GM23338 (cell line): ENCODE data around the gene SLC29A2. TPM values are rescaled to one million over a fixed set of nuclear protein-coding genes. Genes with fewer than 3 reads are reported as not detected.

ENCODE experiments used
- ATAC-seq: fragments of 200-7000 bp; cut with Tn5 transposase; 3 replicates; pipeline ENCODE4 v1.9.1; 2020
- DNase-seq: peaks from one replicate; pipeline ENCODE4 v3.0.0-alpha.2; 2015; ENCODE audit warnings: low spot score
- H2AFZ ChIP-seq: fragments of 200-600 bp; sonication (generic); 2 replicates; pipeline ENCODE4 v1.8.0; 2016; ENCODE audit warnings: antibody characterized with exemption, mild to moderate bottlenecking, moderate library complexity
- H3F3A ChIP-seq: fragments of 200-600 bp; sonication (generic); replicated peaks from 2 replicates; pipeline ENCODE4 v1.8.0; 2017; ENCODE audit warnings: antibody characterized with exemption, mixed run types, low read depth
- H3K27ac ChIP-seq: fragments of 200-600 bp; sonication (generic); 2 replicates; pipeline ENCODE4 v1.6.1; 2016; ENCODE audit warnings: low read depth
- H3K27me3 ChIP-seq: fragments of 200-600 bp; sonication (generic); 2 replicates; pipeline ENCODE4 v1.8.0; 2016; ENCODE audit warnings: mild to moderate bottlenecking, mixed run types, moderate library complexity; ENCODE audit not compliant: insufficient read depth
- H3K36me3 ChIP-seq: fragments of 200-600 bp; sonication (generic); 2 replicates; pipeline ENCODE4 v1.8.0; 2016; ENCODE audit warnings: mild to moderate bottlenecking; ENCODE audit not compliant: insufficient read depth
- H3K4me1 ChIP-seq: fragments of 200-600 bp; sonication (generic); 2 replicates; pipeline ENCODE4 v1.8.0; 2016; ENCODE audit warnings: mild to moderate bottlenecking, moderate library complexity; ENCODE audit not compliant: insufficient read depth
- H3K4me2 ChIP-seq: fragments of 200-600 bp; sonication (generic); 2 replicates; pipeline ENCODE4 v1.7.1; 2017; ENCODE audit warnings: mixed run types
- H3K4me3 ChIP-seq: fragments of 200-600 bp; sonication (generic); 2 replicates; pipeline ENCODE4 v1.6.1; 2016; ENCODE audit warnings: mixed run types
- H3K79me2 ChIP-seq: fragments of 200-600 bp; sonication (generic); replicated peaks from 2 replicates; pipeline ENCODE4 v1.8.0; 2017; ENCODE audit warnings: mild to moderate bottlenecking; ENCODE audit not compliant: insufficient read depth
- H3K9me2 ChIP-seq: fragments of 200-600 bp; sonication (generic); 2 replicates; pipeline ENCODE4 v1.8.0; 2017; ENCODE audit not compliant: insufficient read depth
- H4K20me1 ChIP-seq: fragments of 200-600 bp; sonication (generic); replicated peaks from 2 replicates; pipeline ENCODE4 v1.8.0; 2017; ENCODE audit warnings: mild to moderate bottlenecking; ENCODE audit not compliant: insufficient read depth
- H3K27ac Mint-ChIP-seq: 2 replicates; pipeline ENCODE4 v1.8.0; 2020; ENCODE audit warnings: inconsistent platforms, mild to moderate bottlenecking, moderate library complexity, mixed read lengths
- H3K27me3 Mint-ChIP-seq: 3 replicates; pipeline ENCODE4 v1.8.0; 2022; ENCODE audit warnings: low read depth, mild to moderate bottlenecking, moderate library complexity, mixed read lengths, inconsistent platforms; ENCODE audit not compliant: insufficient read depth, poor library complexity
- H3K36me3 Mint-ChIP-seq: 3 replicates; pipeline ENCODE4 v1.8.0; 2021; ENCODE audit warnings: low read depth, mild to moderate bottlenecking, inconsistent platforms, moderate library complexity, mixed read lengths
- H3K4me1 Mint-ChIP-seq: 3 replicates; pipeline ENCODE4 v1.8.0; 2020; ENCODE audit warnings: mild to moderate bottlenecking, inconsistent platforms, mixed read lengths
- H3K4me3 Mint-ChIP-seq: 3 replicates; pipeline ENCODE4 v1.8.0; 2021; ENCODE audit warnings: moderate library complexity, mild to moderate bottlenecking, inconsistent platforms, mixed read lengths
- H3K9me3 Mint-ChIP-seq: 3 replicates; pipeline ENCODE4 v1.8.0; 2020; ENCODE audit warnings: moderate library complexity, mild to moderate bottlenecking, inconsistent platforms, mixed read lengths
- CREB1 ChIP-seq: fragments of 250-450 bp; sonication (Bioruptor Pico); IDR thresholded peaks from 2 replicates; pipeline ENCODE4 v1.5.0; 2020; ENCODE audit warnings: low read depth, mild to moderate bottlenecking, moderate library complexity
- CTCF ChIP-seq, 2 experiments: fragments of 200-600 bp in 1 of 2; sonication (generic) in 1 of 2; conservative IDR thresholded peaks; 2 replicates each; pipeline versions ENCODE4 v1.5.1 to v1.6.1; 2016 to 2017; ENCODE audit warnings: antibody characterized with exemption in 2 of 2, low read depth in 2 of 2, mild to moderate bottlenecking in 2 of 2, moderate library complexity in 1 of 2
- EZH2 ChIP-seq: fragments of 200-600 bp; sonication (generic); IDR thresholded peaks from one replicate; pipeline ENCODE4 v1.8.0; 2017; ENCODE audit warnings: antibody characterized with exemption, mild to moderate bottlenecking, low read depth; ENCODE audit not compliant: unreplicated experiment
- EZH2phosphoT487 ChIP-seq: fragments of 200-600 bp; sonication (generic); IDR thresholded peaks from one replicate; pipeline ENCODE4 v1.8.1; 2018; ENCODE audit warnings: antibody characterized with exemption; ENCODE audit not compliant: unreplicated experiment
- JUNB ChIP-seq: IDR thresholded peaks from one replicate; pipeline ENCODE4 v1.6.1; 2016; ENCODE audit warnings: antibody characterized with exemption; ENCODE audit not compliant: unreplicated experiment
- NANOG ChIP-seq: IDR thresholded peaks from 2 replicates; pipeline ENCODE4 v1.6.1; 2016; ENCODE audit warnings: antibody characterized with exemption, borderline replicate concordance
- POLR2AphosphoS5 ChIP-seq: IDR thresholded peaks from 2 replicates; pipeline ENCODE4 v1.6.1; 2016; ENCODE audit warnings: antibody characterized with exemption, low read depth
- REST ChIP-seq: IDR thresholded peaks from one replicate; pipeline ENCODE4 v1.6.1; 2018; ENCODE audit warnings: antibody characterized with exemption; ENCODE audit not compliant: unreplicated experiment
- STAT1 ChIP-seq: IDR thresholded peaks from one replicate; pipeline ENCODE4 v1.6.1; 2016; ENCODE audit warnings: antibody characterized with exemption; ENCODE audit not compliant: unreplicated experiment
- ZNF114 ChIP-seq: fragments of 250-450 bp; sonication (Bioruptor Pico); IDR thresholded peaks from 2 replicates; pipeline ENCODE4 v1.5.0; 2020; ENCODE audit warnings: mild to moderate bottlenecking, moderate library complexity
- ZNF331 ChIP-seq: fragments of 250-450 bp; sonication (Bioruptor Pico); IDR thresholded peaks from 2 replicates; pipeline ENCODE4 v1.5.0; 2020; ENCODE audit warnings: low read depth, mild to moderate bottlenecking, moderate library complexity
- polyA plus RNA-seq: library from polyadenylated mRNA; unstranded; fragments of >200 nt; fragmentation: Nextera tagmentation; extraction: Ambion mirVana; gene quantifications from 2 replicates; pipeline ENCODE4 v1.2.1, GENCODE V29; 2016
- total RNA-seq: library from RNA; depleted of rRNA; stranded (reverse); fragments of >200 nt; shearing (Covaris generic); gene quantifications from 2 replicates; pipeline ENCODE4 v1.2.3, GENCODE V29; 2014
- TF ChIP-seq, protein P1 (sequence below): IDR thresholded peaks from 2 replicates; pipeline ENCODE4 v1.6.1; 2016; ENCODE audit warnings: antibody characterized with exemption
- TF ChIP-seq, protein P2 (sequence below): fragments of 250-450 bp; sonication (Bioruptor Pico); IDR thresholded peaks from 2 replicates; pipeline ENCODE4 v1.5.0; 2020; ENCODE audit warnings: mild to moderate bottlenecking, moderate library complexity

The SLC29A2 gene
- total and polyA plus RNA-seq, 2 experiments from 2014 or later = 26.0 to 31.1 TPM

DNA sequence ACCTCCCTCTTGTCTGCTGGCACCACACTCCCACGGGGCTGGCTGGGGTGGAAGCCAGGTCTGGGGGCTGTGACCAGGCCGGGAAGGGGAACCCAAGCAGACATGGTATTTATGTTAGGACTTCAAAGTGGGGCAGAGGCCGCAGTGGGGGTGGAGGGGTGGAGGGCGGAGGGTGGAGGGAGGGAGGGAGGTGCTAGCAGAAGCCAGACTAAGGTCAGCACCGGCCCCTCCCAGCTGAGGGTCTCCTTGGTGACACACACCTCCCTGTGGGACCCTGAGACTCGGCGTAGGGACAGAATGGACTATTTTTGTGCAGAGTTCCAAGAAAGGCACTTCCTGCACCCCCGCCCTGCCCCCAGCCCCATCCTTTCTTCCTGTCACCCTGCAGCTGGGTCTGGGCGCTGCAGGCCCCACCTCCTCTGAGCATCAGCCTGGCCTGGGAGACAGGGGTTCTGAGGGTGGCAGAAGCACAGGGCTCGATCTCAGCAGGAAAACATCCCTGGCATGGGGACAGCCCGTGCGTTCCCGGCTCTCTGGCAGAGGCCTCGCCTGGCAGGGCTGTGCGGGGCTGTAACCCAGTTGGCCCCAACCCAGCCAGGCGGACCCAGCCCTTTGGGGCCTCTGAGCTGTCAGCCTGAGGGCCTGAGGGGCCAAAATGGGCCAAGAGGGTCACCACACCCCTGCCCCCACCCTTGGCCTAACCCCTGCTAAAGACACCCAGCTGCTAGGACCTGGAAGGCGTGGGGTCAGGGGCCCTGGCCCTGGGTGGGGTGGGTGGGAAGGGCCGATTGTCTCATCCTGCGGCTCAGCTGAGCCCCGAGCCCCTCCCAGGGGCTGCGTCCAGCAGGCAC lies 45.1 kb downstream of the SLC29A2 start:
- Mint-ChIP-seq H3K9me3 (no peaks in the 10 kb centered on the region; the same call in 2 of the 3 replicates), H3K36me3 (no peaks in the 10 kb centered on the region), H3K27ac (no peak overlapping the region), H3K27me3 (peaks cover 24% of the 10 kb centered on the region), H3K4me3 (no peak overlapping the region), H3K4me1 (peaks cover 21% of the 10 kb centered on the region)
- peaks cover 5% of the 10 kb centered on the region; the same call in 1 of the 2 replicates for H3K4me1 ChIP-seq
- H2AFZ ChIP-seq = no peak overlapping the region
- no peak overlapping the region for H3K27ac ChIP-seq
- no peaks in the 10 kb centered on the region for H3K27me3 ChIP-seq
- H3F3A ChIP-seq = no peaks in the 10 kb centered on the region
- no peaks in the 10 kb centered on the region for H4K20me1 ChIP-seq
- H3K4me2 ChIP-seq = no peak overlapping the region
- TF ChIP-seq POLR2AphosphoS5 (no peak), STAT1 (no peak), EZH2phosphoT487 (no peak), ZNF331 (CRISPR knock-in tag) (no peak), EZH2 (no peak), ZNF114 (CRISPR knock-in tag) (no peak), JUNB (no peak), CTCF (conservative IDR thresholded peaks at IDR 0.05; ENCODE audit: low read depth in 2 of 2) (no peak), REST (no peak), NANOG (no peak), CREB1 (CRISPR knock-in tag) (no peak)
- TF ChIP-seq, protein P1, sequence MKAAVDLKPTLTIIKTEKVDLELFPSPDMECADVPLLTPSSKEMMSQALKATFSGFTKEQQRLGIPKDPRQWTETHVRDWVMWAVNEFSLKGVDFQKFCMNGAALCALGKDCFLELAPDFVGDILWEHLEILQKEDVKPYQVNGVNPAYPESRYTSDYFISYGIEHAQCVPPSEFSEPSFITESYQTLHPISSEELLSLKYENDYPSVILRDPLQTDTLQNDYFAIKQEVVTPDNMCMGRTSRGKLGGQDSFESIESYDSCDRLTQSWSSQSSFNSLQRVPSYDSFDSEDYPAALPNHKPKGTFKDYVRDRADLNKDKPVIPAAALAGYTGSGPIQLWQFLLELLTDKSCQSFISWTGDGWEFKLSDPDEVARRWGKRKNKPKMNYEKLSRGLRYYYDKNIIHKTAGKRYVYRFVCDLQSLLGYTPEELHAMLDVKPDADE = no peak
- TF ChIP-seq, protein P2, sequence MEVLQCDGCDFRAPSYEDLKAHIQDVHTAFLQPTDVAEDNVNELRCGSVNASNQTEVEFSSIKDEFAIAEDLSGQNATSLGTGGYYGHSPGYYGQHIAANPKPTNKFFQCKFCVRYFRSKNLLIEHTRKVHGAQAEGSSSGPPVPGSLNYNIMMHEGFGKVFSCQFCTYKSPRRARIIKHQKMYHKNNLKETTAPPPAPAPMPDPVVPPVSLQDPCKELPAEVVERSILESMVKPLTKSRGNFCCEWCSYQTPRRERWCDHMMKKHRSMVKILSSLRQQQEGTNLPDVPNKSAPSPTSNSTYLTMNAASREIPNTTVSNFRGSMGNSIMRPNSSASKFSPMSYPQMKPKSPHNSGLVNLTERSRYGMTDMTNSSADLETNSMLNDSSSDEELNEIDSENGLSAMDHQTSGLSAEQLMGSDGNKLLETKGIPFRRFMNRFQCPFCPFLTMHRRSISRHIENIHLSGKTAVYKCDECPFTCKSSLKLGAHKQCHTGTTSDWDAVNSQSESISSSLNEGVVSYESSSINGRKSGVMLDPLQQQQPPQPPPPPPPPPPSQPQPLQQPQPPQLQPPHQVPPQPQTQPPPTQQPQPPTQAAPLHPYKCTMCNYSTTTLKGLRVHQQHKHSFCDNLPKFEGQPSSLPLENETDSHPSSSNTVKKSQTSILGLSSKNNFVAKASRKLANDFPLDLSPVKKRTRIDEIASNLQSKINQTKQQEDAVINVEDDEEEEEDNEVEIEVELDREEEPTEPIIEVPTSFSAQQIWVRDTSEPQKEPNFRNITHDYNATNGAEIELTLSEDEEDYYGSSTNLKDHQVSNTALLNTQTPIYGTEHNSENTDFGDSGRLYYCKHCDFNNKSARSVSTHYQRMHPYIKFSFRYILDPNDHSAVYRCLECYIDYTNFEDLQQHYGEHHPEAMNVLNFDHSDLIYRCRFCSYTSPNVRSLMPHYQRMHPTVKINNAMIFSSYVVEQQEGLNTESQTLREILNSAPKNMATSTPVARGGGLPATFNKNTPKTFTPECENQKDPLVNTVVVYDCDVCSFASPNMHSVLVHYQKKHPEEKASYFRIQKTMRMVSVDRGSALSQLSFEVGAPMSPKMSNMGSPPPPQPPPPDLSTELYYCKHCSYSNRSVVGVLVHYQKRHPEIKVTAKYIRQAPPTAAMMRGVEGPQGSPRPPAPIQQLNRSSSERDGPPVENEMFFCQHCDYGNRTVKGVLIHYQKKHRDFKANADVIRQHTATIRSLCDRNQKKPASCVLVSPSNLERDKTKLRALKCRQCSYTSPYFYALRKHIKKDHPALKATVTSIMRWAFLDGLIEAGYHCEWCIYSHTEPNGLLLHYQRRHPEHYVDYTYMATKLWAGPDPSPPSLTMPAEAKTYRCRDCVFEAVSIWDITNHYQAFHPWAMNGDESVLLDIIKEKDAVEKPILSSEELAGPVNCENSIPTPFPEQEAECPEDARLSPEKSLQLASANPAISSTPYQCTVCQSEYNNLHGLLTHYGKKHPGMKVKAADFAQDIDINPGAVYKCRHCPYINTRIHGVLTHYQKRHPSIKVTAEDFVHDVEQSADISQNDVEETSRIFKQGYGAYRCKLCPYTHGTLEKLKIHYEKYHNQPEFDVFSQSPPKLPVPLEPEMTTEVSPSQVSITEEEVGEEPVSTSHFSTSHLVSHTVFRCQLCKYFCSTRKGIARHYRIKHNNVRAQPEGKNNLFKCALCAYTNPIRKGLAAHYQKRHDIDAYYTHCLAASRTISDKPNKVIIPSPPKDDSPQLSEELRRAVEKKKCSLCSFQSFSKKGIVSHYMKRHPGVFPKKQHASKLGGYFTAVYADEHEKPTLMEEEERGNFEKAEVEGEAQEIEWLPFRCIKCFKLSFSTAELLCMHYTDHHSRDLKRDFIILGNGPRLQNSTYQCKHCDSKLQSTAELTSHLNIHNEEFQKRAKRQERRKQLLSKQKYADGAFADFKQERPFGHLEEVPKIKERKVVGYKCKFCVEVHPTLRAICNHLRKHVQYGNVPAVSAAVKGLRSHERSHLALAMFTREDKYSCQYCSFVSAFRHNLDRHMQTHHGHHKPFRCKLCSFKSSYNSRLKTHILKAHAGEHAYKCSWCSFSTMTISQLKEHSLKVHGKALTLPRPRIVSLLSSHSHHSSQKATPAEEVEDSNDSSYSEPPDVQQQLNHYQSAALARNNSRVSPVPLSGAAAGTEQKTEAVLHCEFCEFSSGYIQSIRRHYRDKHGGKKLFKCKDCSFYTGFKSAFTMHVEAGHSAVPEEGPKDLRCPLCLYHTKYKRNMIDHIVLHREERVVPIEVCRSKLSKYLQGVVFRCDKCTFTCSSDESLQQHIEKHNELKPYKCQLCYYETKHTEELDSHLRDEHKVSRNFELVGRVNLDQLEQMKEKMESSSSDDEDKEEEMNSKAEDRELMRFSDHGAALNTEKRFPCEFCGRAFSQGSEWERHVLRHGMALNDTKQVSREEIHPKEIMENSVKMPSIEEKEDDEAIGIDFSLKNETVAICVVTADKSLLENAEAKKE (CRISPR knock-in tag) = no peak
- no peaks in the 10 kb centered on the region for H3K79me2 ChIP-seq
- no peak overlapping the region for H3K4me3 ChIP-seq
- ATAC-seq = no peak
- no peaks in the 10 kb centered on the region for H3K9me2 ChIP-seq
- H3K36me3 ChIP-seq = no peaks in the 10 kb centered on the region
- DNase-seq = no peak
